Activated naive CD4-positive, alpha-beta T cell treated with anti-CD3 and anti-CD28 coated beads, Interleukin-2, amount 50 U/mL, for 72 hours (primary cell): Measurements from ENCODE around the gene ETV7. TPM values are rescaled to one million over a fixed set of nuclear protein-coding genes. Genes with fewer than 3 reads are reported as not detected.

Source experiments
- ATAC-seq, 2 donors: fragments of 150-1000 bp; cut with Tn5 transposase; 2 replicates each; pipeline ENCODE4 v1.10.0; 2021; ENCODE audit warnings: mild to moderate bottlenecking in 2 of 2, moderate library complexity in 2 of 2
- DNase-seq, 2 donors: peaks; one replicate each; pipeline ENCODE4 v3.0.0; 2021 to 2022; ENCODE audit warnings: low spot score in 2 of 2
- H3K27ac Mint-ChIP-seq, 2 donors: one replicate each; pipeline ENCODE4 v1.8.0; 2022; ENCODE audit warnings: mild to moderate bottlenecking in 2 of 2, mixed read lengths in 2 of 2
- H3K36me3 Mint-ChIP-seq, 2 donors: one replicate each; pipeline ENCODE4 v1.8.0; 2022; ENCODE audit warnings: mixed read lengths in 2 of 2
- H3K9me3 Mint-ChIP-seq, 2 donors: one replicate each; pipeline ENCODE4 v1.8.0; 2022; ENCODE audit warnings: mixed read lengths in 2 of 2
- total RNA-seq, 2 donors: library from RNA; stranded (reverse); gene quantifications; one replicate each; pipeline ENCODE4 v1.2.3, GENCODE V29; 2022

The ETV7 gene
- total RNA-seq, 2 donors from 2014 or later = 0.16 to 2.0 TPM

GRCh38 chr6:36324191-36324590, 63.3 kb downstream of the ETV7 start:
- DNase-seq (no peak), ATAC-seq (no peak)
- Mint-ChIP-seq H3K27ac (no peak overlapping the region), H3K9me3 (no peaks in the 10 kb centered on the region), H3K36me3 (no peaks in the 10 kb centered on the region)

DNA sequence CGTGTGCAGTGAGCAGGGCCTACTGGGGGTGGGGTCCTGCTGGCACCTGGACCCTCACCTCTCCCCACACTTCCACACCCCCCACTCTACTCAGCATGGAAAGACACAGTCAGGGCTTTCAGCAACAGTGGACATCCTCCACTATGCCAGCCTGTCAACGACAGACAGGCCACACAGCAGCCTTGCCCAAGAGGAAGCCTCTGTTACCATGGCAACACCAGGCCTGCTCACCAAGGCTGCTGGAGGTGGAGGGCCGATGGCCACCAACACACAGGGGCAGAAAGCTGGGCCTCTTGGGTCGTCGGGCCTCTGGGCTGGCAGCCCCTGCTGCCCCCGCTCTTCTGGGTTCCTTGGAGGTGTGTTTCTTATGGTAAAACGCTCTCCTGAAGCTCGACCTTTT, 64.4 kb downstream of the ETV7 start:
- no peaks in the 10 kb centered on the region for H3K36me3 Mint-ChIP-seq
- DNase-seq = no peak
- ATAC-seq = no peak
- no peak overlapping the region for H3K27ac Mint-ChIP-seq
- H3K9me3 Mint-ChIP-seq = no peaks in the 10 kb centered on the region

DNA sequence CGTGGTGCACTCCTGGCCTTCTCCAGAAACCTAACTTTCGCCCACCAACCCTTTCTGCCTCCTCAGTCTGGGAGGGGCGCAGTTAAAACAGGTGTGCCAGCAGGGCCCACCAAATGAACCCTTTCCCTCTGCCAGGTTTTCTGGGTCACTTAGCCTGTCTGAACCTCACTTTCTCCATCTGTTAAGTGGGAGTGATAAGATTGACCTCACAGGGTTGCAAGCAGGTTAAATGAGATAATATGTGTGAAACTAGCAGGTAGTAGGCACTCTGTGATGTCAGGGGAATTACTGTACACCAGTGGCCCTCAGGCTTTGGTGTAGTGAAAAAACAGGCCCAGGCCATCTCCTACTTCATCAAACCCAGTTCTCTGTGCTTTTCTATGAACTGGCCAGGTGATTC, 64.9 kb downstream of the ETV7 start:
- no peak overlapping the region for H3K27ac Mint-ChIP-seq
- H3K36me3 Mint-ChIP-seq = no peaks in the 10 kb centered on the region
- DNase-seq = no peak
- no peaks in the 10 kb centered on the region for H3K9me3 Mint-ChIP-seq
- no peak for ATAC-seq

GRCh38 chr6:36320475-36320874, 67.0 kb downstream of the ETV7 start:
- Mint-ChIP-seq H3K27ac (no peak overlapping the region), H3K9me3 (no peaks in the 10 kb centered on the region), H3K36me3 (no peaks in the 10 kb centered on the region)
- DNase-seq (no peak), ATAC-seq (no peak)

- H3K9me3 Mint-ChIP-seq = no peaks in the 10 kb centered on the region
- H3K36me3 Mint-ChIP-seq = no peaks in the 10 kb centered on the region
- H3K27ac Mint-ChIP-seq = no peak overlapping the region
- DNase-seq (no peak), ATAC-seq (no peak)
Measured at GRCh38 chr6:36319821-36320220, 67.6 kb downstream of the ETV7 start.

DNA sequence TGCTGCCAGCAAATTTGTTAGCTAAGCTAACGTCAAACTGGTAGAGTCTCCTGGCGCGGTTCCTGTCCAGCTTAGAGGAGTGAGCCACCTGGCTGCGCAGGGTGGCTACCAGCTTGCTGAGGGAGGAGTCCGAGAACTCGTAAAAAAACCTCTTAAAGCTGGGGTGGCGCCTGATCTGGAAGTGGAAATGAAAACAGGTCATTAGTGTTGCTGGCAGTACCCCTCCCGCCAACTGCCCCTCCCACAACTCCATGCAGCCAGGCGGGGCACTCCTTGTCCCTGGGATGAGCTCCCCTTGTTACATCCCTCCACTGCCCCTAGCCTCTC, 68.1 kb downstream of the ETV7 start:
- ATAC-seq (no peak), DNase-seq (no peak)
- Mint-ChIP-seq H3K9me3 (no peaks in the 10 kb centered on the region), H3K36me3 (no peaks in the 10 kb centered on the region), H3K27ac (no peak overlapping the region)

DNA sequence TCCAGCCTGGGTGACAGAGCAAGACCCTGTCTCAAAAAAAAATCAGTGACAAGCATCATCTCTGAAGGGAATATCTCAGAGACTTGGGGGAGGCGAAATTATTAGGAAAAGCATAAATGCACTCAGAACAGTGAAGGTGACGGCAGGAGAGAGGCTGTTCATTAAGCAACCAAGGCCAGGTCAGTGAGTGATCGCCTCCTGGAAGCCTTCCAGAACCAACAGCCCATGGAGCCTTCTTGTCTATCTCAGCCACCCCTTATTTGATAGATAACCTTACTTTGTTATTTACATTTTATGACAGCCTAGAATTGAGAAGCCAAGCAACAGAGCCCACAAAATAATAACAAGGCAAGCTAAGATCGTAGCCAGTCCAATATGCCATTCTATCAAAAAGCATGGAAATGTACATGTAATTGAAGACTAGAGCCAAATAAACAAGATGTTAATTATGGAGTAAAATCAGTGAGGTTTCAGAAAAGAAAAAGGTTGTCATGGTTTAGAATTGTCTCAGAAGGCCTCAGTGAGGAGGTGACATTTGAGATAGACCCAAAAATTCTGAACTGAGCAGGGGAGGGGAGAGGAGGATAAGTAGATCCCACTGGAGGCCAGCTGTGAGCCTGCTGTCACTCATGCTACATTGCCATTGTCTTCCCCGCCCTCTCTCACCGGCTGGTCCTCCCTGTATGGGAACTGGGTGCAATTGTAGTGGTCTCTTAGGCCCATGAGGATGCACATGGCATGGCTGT, 68.6 kb downstream of the ETV7 start:
- no peak overlapping the region for H3K27ac Mint-ChIP-seq
- no peaks in the 10 kb centered on the region for H3K36me3 Mint-ChIP-seq
- DNase-seq (no peak), ATAC-seq (no peak)
- no peaks in the 10 kb centered on the region for H3K9me3 Mint-ChIP-seq

DNA sequence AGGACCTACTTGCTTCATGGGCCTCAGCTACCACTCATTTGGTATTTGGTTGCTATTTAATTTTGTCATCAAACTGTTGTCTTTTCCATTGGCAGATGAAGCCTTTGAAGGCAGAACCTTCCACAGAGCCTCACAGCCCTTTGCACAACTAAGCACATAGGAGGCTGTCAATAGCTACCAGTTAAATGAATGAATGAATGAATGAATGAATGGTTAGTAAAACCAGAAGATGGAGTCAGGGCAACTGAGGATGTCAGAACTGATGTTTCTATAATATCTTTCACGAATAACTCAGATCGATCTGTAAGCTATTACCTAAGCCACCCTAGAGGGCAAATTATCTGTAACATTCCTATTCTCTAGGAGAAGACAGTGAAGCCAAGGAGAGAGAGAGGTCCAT, 69.8 kb downstream of the ETV7 start:
- DNase-seq (no peak), ATAC-seq (no peak)
- H3K9me3 Mint-ChIP-seq = no peaks in the 10 kb centered on the region
- H3K36me3 Mint-ChIP-seq = no peaks in the 10 kb centered on the region
- H3K27ac Mint-ChIP-seq = no peak overlapping the region

Other genes with a start within 250 kb of the ETV7 start
- gene BRPF3, start 190.9 kb downstream of the ETV7 start, total RNA-seq = 10 to 100 TPM; 17.7 to 21.6 TPM
- not detected for gene PNPLA1, start 117.6 kb downstream of the ETV7 start, total RNA-seq
- gene BNIP5, start 50.8 kb downstream of the ETV7 start, total RNA-seq = not detected
- gene PXT1, start 55.2 kb upstream of the ETV7 start, total RNA-seq = under 1 TPM in 1 of 2 donors, not detected in 1; 0.80 TPM
- gene KCTD20, start 55.3 kb upstream of the ETV7 start, total RNA-seq = 10 to 100 TPM; 28.9 to 54.8 TPM
- gene STK38, start 159.8 kb upstream of the ETV7 start, total RNA-seq = 10 to 100 TPM; 25.7 to 27.3 TPM
- 100 to 1,000 TPM; 197 to 431 TPM for gene SRSF3, start 206.7 kb upstream of the ETV7 start, total RNA-seq